ENCODE results near the gene SYK.

SYK gene

DNA sequence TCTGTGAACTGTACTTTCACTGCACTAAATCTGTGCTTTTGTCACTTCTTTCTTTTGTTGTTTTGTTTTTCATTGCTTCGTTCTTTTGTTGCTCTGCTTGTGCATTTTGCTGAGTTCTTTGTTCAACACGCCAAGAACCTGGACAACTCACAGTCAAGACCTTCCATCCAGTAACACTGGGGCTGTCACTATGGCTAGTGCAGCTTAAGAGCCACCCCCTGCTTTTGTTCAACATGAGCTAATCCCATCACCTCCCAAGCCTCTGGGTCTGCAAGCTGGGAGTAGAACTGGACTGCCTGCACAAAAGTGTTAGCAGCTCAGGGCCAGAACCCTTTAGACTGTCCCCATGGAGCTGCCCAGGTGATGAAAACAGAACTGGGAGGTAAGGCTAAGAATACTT is 143.7 kb downstream of the SYK start:
- DNase-seq (ENCODE audit: low read depth): no peak
- no peak overlapping the region for H3K4me3 ChIP-seq (ENCODE audit: low read depth, low read length)
- no peak for TF ChIP-seq CTCF (IDR thresholded peaks at IDR 0.05; ENCODE audit: control insufficient read depth, extremely low read depth, insufficient read depth)

DNA sequence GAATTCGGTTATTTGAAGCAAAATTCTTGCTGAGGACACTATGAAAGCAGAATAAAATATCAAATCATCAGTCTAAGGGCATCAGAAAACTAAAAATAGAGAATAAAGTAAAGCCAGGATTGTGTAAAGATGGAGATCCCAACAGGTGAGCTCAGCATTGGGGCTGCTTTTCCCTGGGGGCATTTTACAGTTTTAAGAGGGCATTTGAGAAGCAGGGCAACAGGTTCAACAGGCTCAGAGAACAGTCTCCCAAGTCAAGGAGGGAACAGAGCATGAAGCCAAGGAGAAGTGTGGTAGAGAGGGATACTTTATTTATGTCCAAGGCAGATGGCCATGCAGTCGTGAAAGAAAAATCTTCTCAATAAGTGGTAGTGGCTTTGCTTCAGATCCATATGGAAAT is 145.4 kb downstream of the SYK start:
- no peak overlapping the region for H3K4me3 ChIP-seq (ENCODE audit: low read depth, low read length)
- peak; percentile 37 for DNase-seq (ENCODE audit: low read depth)
- TF ChIP-seq CTCF (IDR thresholded peaks at IDR 0.05; ENCODE audit: control insufficient read depth, extremely low read depth, insufficient read depth): no peak
